ENCODE measurements around the gene TPD52L1. TPM values are rescaled to one million over a fixed set of nuclear protein-coding genes. Genes with fewer than 3 reads are reported as not detected.

The TPD52L1 gene
- 7.8 TPM for polyA plus RNA-seq (2013, experiment 1 of 2)
- polyA plus RNA-seq (2013, experiment 2 of 2), result 9.3 TPM

GRCh38 chr6:125153391-125154117 lies at the start of gene TPD52L1:
TSS of gene TPD52L1 (plus strand) at chr6:125153773. CDS start at chr6:125153952, 179 bp downstream.
- Histone ChIP-seq H3K27me3 (ENCODE audit: insufficient read depth, low read length, poor library complexity) (no peaks in the 10 kb centered on the region), H3K4me3 (ENCODE audit: low read length) (peak within 1 kb of the TSS; percentile 59), H2BK15ac (replicated peaks; ENCODE audit: low read depth) (no peak within 1 kb of the TSS), H3K4ac (ENCODE audit: low read depth, low read length) (no peak within 1 kb of the TSS), H2BK120ac (ENCODE audit: low read depth, low read length) (no peak within 1 kb of the TSS), H3K79me2 (ENCODE audit: control insufficient read depth, insufficient read depth, low read length) (no peaks in the 10 kb centered on the region), H3K4me2 (ENCODE audit: low read length) (peak within 1 kb of the TSS; percentile 93), H3K18ac (ENCODE audit: low read length) (no peak within 1 kb of the TSS), H3K36me3 (ENCODE audit: control insufficient read depth, insufficient read depth, low read length) (no peaks in the 10 kb centered on the region), H4K5ac (ENCODE audit: low read length) (no peak within 1 kb of the TSS), H2AK5ac (ENCODE audit: low read length) (no peak within 1 kb of the TSS), H3K79me1 (ENCODE audit: low read length) (no peaks in the 10 kb centered on the region), H3K4me1 (ENCODE audit: control insufficient read depth, low read depth, low read length) (no peaks in the 10 kb centered on the region), H3K56ac (ENCODE audit: low read length) (peak within 1 kb of the TSS; percentile 84), H3K27ac (ENCODE audit: low read depth, low read length) (no peak within 1 kb of the TSS), H3K23ac (ENCODE audit: low read length) (peak within 1 kb of the TSS; percentile 16), H3K9ac (ENCODE audit: low read length) (peak within 1 kb of the TSS; percentile 67), H2BK5ac (ENCODE audit: low read length) (no peak within 1 kb of the TSS), H4K8ac (ENCODE audit: low read depth, low read length) (no peak within 1 kb of the TSS)
- peak; percentile 85 for DNase-seq
- WGBS (ENCODE audit: extremely low coverage, insufficient coverage, low lambda C conversion rate), result no CpG with 5 or more reads among the region's 47 CpGs

GRCh38 chr6:125104425-125104824 lies 49.1 kb upstream of the TPD52L1 start:
- Histone ChIP-seq H3K4me2 (ENCODE audit: low read length) (no peak overlapping the region), H3K27ac (ENCODE audit: low read depth, low read length) (no peak overlapping the region), H2BK15ac (replicated peaks; ENCODE audit: low read depth) (no peak overlapping the region), H3K4ac (ENCODE audit: low read depth, low read length) (no peak overlapping the region), H3K23ac (ENCODE audit: low read length) (no peak overlapping the region), H3K36me3 (ENCODE audit: control insufficient read depth, insufficient read depth, low read length) (no peaks in the 10 kb centered on the region), H2AK5ac (ENCODE audit: low read length) (no peak overlapping the region), H3K27me3 (ENCODE audit: insufficient read depth, low read length, poor library complexity) (no peaks in the 10 kb centered on the region), H4K5ac (ENCODE audit: low read length) (no peak overlapping the region), H3K56ac (ENCODE audit: low read length) (no peak overlapping the region), H2BK5ac (ENCODE audit: low read length) (no peak overlapping the region), H2BK120ac (ENCODE audit: low read depth, low read length) (no peak overlapping the region), H3K18ac (ENCODE audit: low read length) (no peak overlapping the region), H4K8ac (ENCODE audit: low read depth, low read length) (no peak overlapping the region), H3K4me3 (ENCODE audit: low read length) (no peak overlapping the region), H3K79me2 (ENCODE audit: control insufficient read depth, insufficient read depth, low read length) (no peaks in the 10 kb centered on the region), H3K9ac (ENCODE audit: low read length) (no peak overlapping the region), H3K79me1 (ENCODE audit: low read length) (no peaks in the 10 kb centered on the region), H3K4me1 (ENCODE audit: control insufficient read depth, low read depth, low read length) (no peaks in the 10 kb centered on the region)
- DNase-seq, result peak; percentile 40
- no CpG with 5 or more reads among the region's 4 CpGs for WGBS (ENCODE audit: extremely low coverage, insufficient coverage, low lambda C conversion rate)

- H3K4me3 ChIP-seq (ENCODE audit: low read length), result no peak overlapping the region
- H2BK15ac ChIP-seq (replicated peaks; ENCODE audit: low read depth), result no peak overlapping the region
- H3K4me1 ChIP-seq (ENCODE audit: control insufficient read depth, low read depth, low read length), result no peaks in the 10 kb centered on the region
- DNase-seq, result no peak
- no peak overlapping the region for H4K5ac ChIP-seq (ENCODE audit: low read length)
- H3K36me3 ChIP-seq (ENCODE audit: control insufficient read depth, insufficient read depth, low read length), result no peaks in the 10 kb centered on the region
- H3K18ac ChIP-seq (ENCODE audit: low read length), result no peak overlapping the region
- no peak overlapping the region for H2BK120ac ChIP-seq (ENCODE audit: low read depth, low read length)
- H3K4me2 ChIP-seq (ENCODE audit: low read length), result no peak overlapping the region
- H3K79me1 ChIP-seq (ENCODE audit: low read length), result no peaks in the 10 kb centered on the region
- no peak overlapping the region for H3K27ac ChIP-seq (ENCODE audit: low read depth, low read length)
- no peaks in the 10 kb centered on the region for H3K79me2 ChIP-seq (ENCODE audit: control insufficient read depth, insufficient read depth, low read length)
- H4K8ac ChIP-seq (ENCODE audit: low read depth, low read length), result no peak overlapping the region
- no peaks in the 10 kb centered on the region for H3K27me3 ChIP-seq (ENCODE audit: insufficient read depth, low read length, poor library complexity)
- H3K23ac ChIP-seq (ENCODE audit: low read length), result no peak overlapping the region
- no peak overlapping the region for H3K4ac ChIP-seq (ENCODE audit: low read depth, low read length)
- no peak overlapping the region for H3K56ac ChIP-seq (ENCODE audit: low read length)
- H3K9ac ChIP-seq (ENCODE audit: low read length), result no peak overlapping the region
- WGBS (ENCODE audit: extremely low coverage, insufficient coverage, low lambda C conversion rate), result no CpG with 5 or more reads among the region's 5 CpGs
- H2AK5ac ChIP-seq (ENCODE audit: low read length), result no peak overlapping the region
- H2BK5ac ChIP-seq (ENCODE audit: low read length), result no peak overlapping the region
These were observed 46.5 kb upstream of the TPD52L1 start for GRCh38 chr6:125107048-125107447.

GRCh38 chr6:125107896-125108295 lies 45.7 kb upstream of the TPD52L1 start:
- Histone ChIP-seq H3K27ac (ENCODE audit: low read depth, low read length) (no peak overlapping the region), H2BK5ac (ENCODE audit: low read length) (no peak overlapping the region), H4K5ac (ENCODE audit: low read length) (no peak overlapping the region), H3K4ac (ENCODE audit: low read depth, low read length) (no peak overlapping the region), H3K79me2 (ENCODE audit: control insufficient read depth, insufficient read depth, low read length) (no peaks in the 10 kb centered on the region), H2BK120ac (ENCODE audit: low read depth, low read length) (no peak overlapping the region), H4K8ac (ENCODE audit: low read depth, low read length) (no peak overlapping the region), H2BK15ac (replicated peaks; ENCODE audit: low read depth) (no peak overlapping the region), H3K18ac (ENCODE audit: low read length) (no peak overlapping the region), H3K4me3 (ENCODE audit: low read length) (no peak overlapping the region), H3K56ac (ENCODE audit: low read length) (no peak overlapping the region), H3K4me1 (ENCODE audit: control insufficient read depth, low read depth, low read length) (no peaks in the 10 kb centered on the region), H3K36me3 (ENCODE audit: control insufficient read depth, insufficient read depth, low read length) (no peaks in the 10 kb centered on the region), H3K23ac (ENCODE audit: low read length) (no peak overlapping the region), H3K4me2 (ENCODE audit: low read length) (no peak overlapping the region), H3K27me3 (ENCODE audit: insufficient read depth, low read length, poor library complexity) (no peaks in the 10 kb centered on the region), H3K79me1 (ENCODE audit: low read length) (no peaks in the 10 kb centered on the region), H3K9ac (ENCODE audit: low read length) (no peak overlapping the region), H2AK5ac (ENCODE audit: low read length) (no peak overlapping the region)
- DNase-seq, result no peak
- no CpG with 5 or more reads among the region's 3 CpGs for WGBS (ENCODE audit: extremely low coverage, insufficient coverage, low lambda C conversion rate)

GRCh38 chr6:125110056-125110455 lies 43.5 kb upstream of the TPD52L1 start:
- H2BK15ac ChIP-seq (replicated peaks; ENCODE audit: low read depth), result no peak overlapping the region
- no peak overlapping the region for H3K4ac ChIP-seq (ENCODE audit: low read depth, low read length)
- no peak overlapping the region for H3K4me3 ChIP-seq (ENCODE audit: low read length)
- no peak overlapping the region for H3K56ac ChIP-seq (ENCODE audit: low read length)
- H4K5ac ChIP-seq (ENCODE audit: low read length), result no peak overlapping the region
- H2AK5ac ChIP-seq (ENCODE audit: low read length), result no peak overlapping the region
- H3K79me2 ChIP-seq (ENCODE audit: control insufficient read depth, insufficient read depth, low read length), result no peaks in the 10 kb centered on the region
- H2BK5ac ChIP-seq (ENCODE audit: low read length), result no peak overlapping the region
- H3K79me1 ChIP-seq (ENCODE audit: low read length), result no peaks in the 10 kb centered on the region
- H3K18ac ChIP-seq (ENCODE audit: low read length), result no peak overlapping the region
- H3K36me3 ChIP-seq (ENCODE audit: control insufficient read depth, insufficient read depth, low read length), result no peaks in the 10 kb centered on the region
- no peaks in the 10 kb centered on the region for H3K27me3 ChIP-seq (ENCODE audit: insufficient read depth, low read length, poor library complexity)
- no CpG with 5 or more reads among the region's 1 CpG for WGBS (ENCODE audit: extremely low coverage, insufficient coverage, low lambda C conversion rate)
- H3K9ac ChIP-seq (ENCODE audit: low read length), result no peak overlapping the region
- no peak overlapping the region for H4K8ac ChIP-seq (ENCODE audit: low read depth, low read length)
- no peak for DNase-seq
- H3K23ac ChIP-seq (ENCODE audit: low read length), result no peak overlapping the region
- H3K4me2 ChIP-seq (ENCODE audit: low read length), result no peak overlapping the region
- H3K27ac ChIP-seq (ENCODE audit: low read depth, low read length), result no peak overlapping the region
- no peaks in the 10 kb centered on the region for H3K4me1 ChIP-seq (ENCODE audit: control insufficient read depth, low read depth, low read length)
- no peak overlapping the region for H2BK120ac ChIP-seq (ENCODE audit: low read depth, low read length)

Data from mesendoderm (in vitro differentiated cells).